ENCODE measurements around the gene TRIM41.

- TF ChIP-seq CTCF (IDR thresholded peaks at IDR 0.05) (no peak), POLR2A (IDR thresholded peaks at IDR 0.05) (no peak)
These were observed 15.2 kb upstream of the TRIM41 start for GRCh38 chr5:181207960-181208253.

All from adrenal gland (tissue), 5 donors.